Measurements from ENCODE around the gene NME8. TPM values are rescaled to one million over a fixed set of nuclear protein-coding genes. Genes with fewer than 3 reads are reported as not detected.
"Not testable (repeated sequence)": the region's sequence is repeated elsewhere in the genome, so short reads cannot be mapped to it uniquely, and the experiment has no call there.

The NME8 gene, protein sequence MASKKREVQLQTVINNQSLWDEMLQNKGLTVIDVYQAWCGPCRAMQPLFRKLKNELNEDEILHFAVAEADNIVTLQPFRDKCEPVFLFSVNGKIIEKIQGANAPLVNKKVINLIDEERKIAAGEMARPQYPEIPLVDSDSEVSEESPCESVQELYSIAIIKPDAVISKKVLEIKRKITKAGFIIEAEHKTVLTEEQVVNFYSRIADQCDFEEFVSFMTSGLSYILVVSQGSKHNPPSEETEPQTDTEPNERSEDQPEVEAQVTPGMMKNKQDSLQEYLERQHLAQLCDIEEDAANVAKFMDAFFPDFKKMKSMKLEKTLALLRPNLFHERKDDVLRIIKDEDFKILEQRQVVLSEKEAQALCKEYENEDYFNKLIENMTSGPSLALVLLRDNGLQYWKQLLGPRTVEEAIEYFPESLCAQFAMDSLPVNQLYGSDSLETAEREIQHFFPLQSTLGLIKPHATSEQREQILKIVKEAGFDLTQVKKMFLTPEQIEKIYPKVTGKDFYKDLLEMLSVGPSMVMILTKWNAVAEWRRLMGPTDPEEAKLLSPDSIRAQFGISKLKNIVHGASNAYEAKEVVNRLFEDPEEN
- not detected for polyA plus RNA-seq (2013, experiment 1 of 2)
- not detected for polyA plus RNA-seq (2013, experiment 2 of 2)

DNA sequence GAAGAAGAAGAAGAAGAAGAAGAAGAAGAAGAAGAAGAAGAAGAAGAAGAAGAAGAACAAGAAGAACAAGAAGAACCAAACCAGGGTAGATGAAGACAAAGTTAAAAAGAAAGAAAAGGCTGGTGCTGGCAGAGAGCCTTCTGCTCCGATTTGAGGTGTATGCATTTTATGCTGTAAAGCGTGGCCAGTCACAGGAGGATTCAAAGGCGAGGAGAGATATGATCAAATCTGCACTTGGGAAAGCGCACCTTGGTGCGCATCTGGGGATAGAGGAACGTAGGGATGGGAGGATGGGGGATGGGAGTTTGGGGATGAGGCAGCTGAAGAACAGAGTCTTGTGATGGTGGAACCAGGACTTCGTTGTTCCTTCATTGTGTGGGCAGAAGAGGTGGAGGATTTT lies at the start of gene NME8:
NME8 (plus strand) TSS at position 301 of the 400 bp plus-strand sequence. CDS start 1,670 bp downstream, outside the sequence.
- Histone ChIP-seq H2AFZ (ENCODE audit: low read depth, low read length) (no peak within 1 kb of the TSS), H4K8ac (ENCODE audit: low read length) (no peak within 1 kb of the TSS), H3K9me3 (ENCODE audit: control insufficient read depth, low read length) (no peaks in the 10 kb centered on the region), H3K18ac (ENCODE audit: low read depth in 1 of 2, low read length in 2 of 2) (no peak within 1 kb of the TSS), H4K91ac (ENCODE audit: low read length) (no peak within 1 kb of the TSS), H3K4me3 (ENCODE audit: insufficient read depth in 1 of 2, low read depth in 1 of 2, low read length in 2 of 2) (no peak within 1 kb of the TSS), H3K4me2 (ENCODE audit: low read length, poor library complexity, severe bottlenecking) (no peak within 1 kb of the TSS), H2BK12ac (ENCODE audit: low read length in 2 of 2) (no peak within 1 kb of the TSS), H3K27me3 (ENCODE audit: control insufficient read depth in 1 of 2, insufficient read depth in 1 of 2, low read length in 2 of 2) (no peaks in the 10 kb centered on the region), H3K27ac (ENCODE audit: low read length, poor library complexity, severe bottlenecking) (no peak within 1 kb of the TSS), H3K79me1 (replicated peaks; ENCODE audit: low read length, poor library complexity, severe bottlenecking) (no peaks in the 10 kb centered on the region), H2BK120ac (ENCODE audit: low read depth, low read length) (no peak within 1 kb of the TSS), H3K4ac (ENCODE audit: low read depth in 1 of 2, low read length in 2 of 2) (no peak within 1 kb of the TSS), H3K14ac (ENCODE audit: low read length in 2 of 2) (no peak within 1 kb of the TSS), H3K9ac (ENCODE audit: low read length) (no peak within 1 kb of the TSS), H3K23ac (ENCODE audit: low read length in 2 of 2) (no peak within 1 kb of the TSS), H2AK5ac (ENCODE audit: low read length, severe bottlenecking) (no peak within 1 kb of the TSS), H3K4me1 (ENCODE audit: control insufficient read depth, insufficient read depth, low read depth, low read length) (no peaks in the 10 kb centered on the region), H2BK15ac (ENCODE audit: low read depth, poor library complexity, severe bottlenecking) (no peak within 1 kb of the TSS), H3K36me3 (ENCODE audit: control insufficient read depth in 1 of 2, insufficient read depth in 2 of 2, low read depth in 1 of 2, low read length in 2 of 2) (no peaks in the 10 kb centered on the region), H2BK5ac (ENCODE audit: low read depth, low read length, poor library complexity, severe bottlenecking) (no peak within 1 kb of the TSS)
- WGBS = 72% methylated on average over 7 of the region's 7 CpGs
- no peak for DNase-seq

DNA sequence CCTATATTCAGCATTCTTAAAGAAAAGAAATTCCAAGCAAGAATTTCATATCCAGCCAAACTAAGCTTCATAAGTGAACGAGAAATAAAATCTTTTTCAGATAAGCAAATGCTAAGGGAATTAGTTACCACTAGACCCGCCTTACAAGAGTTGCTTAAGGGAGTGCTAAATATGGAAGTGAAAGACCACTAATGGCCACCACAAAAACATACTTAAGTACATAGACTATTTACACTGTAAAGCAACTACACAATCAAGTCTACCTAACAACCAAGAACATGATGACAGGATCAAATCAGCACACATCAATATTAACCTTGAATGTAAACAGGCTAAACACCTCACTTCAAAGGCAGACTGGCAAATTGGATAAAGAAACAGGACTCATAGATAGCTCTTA lies 42.2 kb upstream of the NME8 start:
- Histone ChIP-seq H3K4me2 (ENCODE audit: low read length, poor library complexity, severe bottlenecking) (no peak overlapping the region), H3K14ac (ENCODE audit: low read length in 2 of 2) (no peak overlapping the region), H2AFZ (ENCODE audit: low read depth, low read length) (no peak overlapping the region), H2BK5ac (ENCODE audit: low read depth, low read length, poor library complexity, severe bottlenecking) (no peak overlapping the region), H2AK5ac (ENCODE audit: low read length, severe bottlenecking) (no peak overlapping the region), H3K4me3 (ENCODE audit: insufficient read depth in 1 of 2, low read depth in 1 of 2, low read length in 2 of 2) (no peak overlapping the region), H3K23ac (ENCODE audit: low read length in 2 of 2) (no peak overlapping the region), H3K27ac (ENCODE audit: low read length, poor library complexity, severe bottlenecking) (no peak overlapping the region), H3K79me1 (replicated peaks; ENCODE audit: low read length, poor library complexity, severe bottlenecking) (no peaks in the 10 kb centered on the region), H3K4me1 (ENCODE audit: control insufficient read depth, insufficient read depth, low read depth, low read length) (no peaks in the 10 kb centered on the region), H2BK120ac (ENCODE audit: low read depth, low read length) (no peak overlapping the region), H2BK12ac (ENCODE audit: low read length in 2 of 2) (no peak overlapping the region), H4K8ac (ENCODE audit: low read length) (no peak overlapping the region), H3K18ac (ENCODE audit: low read depth in 1 of 2, low read length in 2 of 2) (no peak overlapping the region), H3K27me3 (ENCODE audit: control insufficient read depth in 1 of 2, insufficient read depth in 1 of 2, low read length in 2 of 2) (no peaks in the 10 kb centered on the region), H4K91ac (ENCODE audit: low read length) (no peak overlapping the region), H3K36me3 (ENCODE audit: control insufficient read depth in 1 of 2, insufficient read depth in 2 of 2, low read depth in 1 of 2, low read length in 2 of 2) (no peaks in the 10 kb centered on the region), H2BK15ac (ENCODE audit: low read depth, poor library complexity, severe bottlenecking) (no peak overlapping the region), H3K9me3 (ENCODE audit: control insufficient read depth, low read length) (no peaks in the 10 kb centered on the region), H3K9ac (ENCODE audit: low read length) (no peak overlapping the region), H3K4ac (ENCODE audit: low read depth in 1 of 2, low read length in 2 of 2) (no peak overlapping the region)
- no peak for DNase-seq
- WGBS = 83% methylated on average over 1 of the region's 2 CpGs

DNA sequence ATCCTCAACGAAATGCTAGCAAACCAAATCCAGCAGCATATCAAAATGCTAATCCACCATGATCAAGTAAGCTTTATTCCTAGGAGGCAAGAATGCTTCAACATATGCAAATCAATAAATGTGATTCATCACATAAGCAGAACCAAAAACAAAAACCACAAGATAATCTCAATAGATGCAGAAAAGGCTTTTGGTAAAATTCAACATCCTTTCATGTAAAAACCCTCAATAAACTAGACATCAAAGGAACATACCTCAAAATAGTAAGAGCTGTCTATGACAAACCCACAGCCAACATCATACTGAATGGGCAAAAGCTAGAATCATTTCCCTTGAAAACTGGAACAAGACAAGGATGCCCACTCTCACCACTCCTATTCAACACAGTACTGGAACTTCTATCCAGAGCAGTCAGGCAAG lies 36.2 kb upstream of the NME8 start:
- H3K9me3 ChIP-seq (ENCODE audit: control insufficient read depth, low read length); H3K23ac ChIP-seq (ENCODE audit: low read length in 2 of 2); H2BK5ac ChIP-seq (ENCODE audit: low read depth, low read length, poor library complexity, severe bottlenecking); H3K36me3 ChIP-seq (ENCODE audit: control insufficient read depth in 1 of 2, insufficient read depth in 2 of 2, low read depth in 1 of 2, low read length in 2 of 2); DNase-seq; H2BK15ac ChIP-seq (ENCODE audit: low read depth, poor library complexity, severe bottlenecking); H2BK12ac ChIP-seq (ENCODE audit: low read length in 2 of 2); H3K4me1 ChIP-seq (ENCODE audit: control insufficient read depth, insufficient read depth, low read depth, low read length); H3K9ac ChIP-seq (ENCODE audit: low read length); H3K4ac ChIP-seq (ENCODE audit: low read depth in 1 of 2, low read length in 2 of 2); H3K79me1 ChIP-seq (replicated peaks; ENCODE audit: low read length, poor library complexity, severe bottlenecking); H2BK120ac ChIP-seq (ENCODE audit: low read depth, low read length); H3K27me3 ChIP-seq (ENCODE audit: control insufficient read depth in 1 of 2, insufficient read depth in 1 of 2, low read length in 2 of 2); H2AFZ ChIP-seq (ENCODE audit: low read depth, low read length); H3K14ac ChIP-seq (ENCODE audit: low read length in 2 of 2); H4K8ac ChIP-seq (ENCODE audit: low read length); H4K91ac ChIP-seq (ENCODE audit: low read length); H3K18ac ChIP-seq (ENCODE audit: low read depth in 1 of 2, low read length in 2 of 2); H3K4me2 ChIP-seq (ENCODE audit: low read length, poor library complexity, severe bottlenecking); H3K4me3 ChIP-seq (ENCODE audit: insufficient read depth in 1 of 2, low read depth in 1 of 2, low read length in 2 of 2); H2AK5ac ChIP-seq (ENCODE audit: low read length, severe bottlenecking); H3K27ac ChIP-seq (ENCODE audit: low read length, poor library complexity, severe bottlenecking): not testable (repeated sequence)
- WGBS = 33% methylated on average over 1 of the region's 1 CpG

DNA sequence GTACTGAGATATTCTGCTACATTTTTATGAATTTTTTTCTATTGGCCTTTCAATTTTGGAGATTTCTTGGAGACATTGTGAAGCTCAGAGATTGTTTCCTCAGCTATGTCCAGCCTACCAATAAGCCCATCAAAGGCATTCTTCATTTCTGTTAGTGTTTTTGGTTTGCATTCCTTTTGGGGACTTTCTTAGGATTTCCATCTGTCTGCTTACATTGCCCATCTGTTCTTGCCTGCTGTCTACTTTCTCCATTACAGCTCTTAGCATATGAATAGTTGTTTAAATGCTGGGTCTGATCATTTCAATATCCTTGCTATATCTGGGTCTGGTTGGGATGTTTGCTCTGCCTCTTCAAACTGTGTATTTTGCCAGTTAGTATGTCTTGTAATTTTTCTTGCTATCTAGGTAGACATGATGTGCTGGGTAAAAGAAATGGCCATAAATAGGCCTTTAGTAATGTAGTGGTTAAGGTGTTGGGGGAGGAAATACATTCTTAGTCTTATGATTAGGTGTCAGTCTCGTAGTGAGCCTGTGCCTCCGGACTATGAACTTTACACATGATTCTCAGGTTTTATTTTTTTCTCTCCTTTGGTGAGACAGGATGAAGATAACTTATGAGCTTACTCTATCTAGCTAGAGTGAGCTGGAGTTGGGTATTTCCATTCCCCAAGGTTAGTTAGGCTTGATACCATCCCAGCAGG lies 32.6 kb upstream of the NME8 start:
- Histone ChIP-seq H3K18ac (ENCODE audit: low read depth in 1 of 2, low read length in 2 of 2) (no peak overlapping the region), H3K4me1 (ENCODE audit: control insufficient read depth, insufficient read depth, low read depth, low read length) (no peaks in the 10 kb centered on the region), H3K36me3 (ENCODE audit: control insufficient read depth in 1 of 2, insufficient read depth in 2 of 2, low read depth in 1 of 2, low read length in 2 of 2) (no peaks in the 10 kb centered on the region), H3K23ac (ENCODE audit: low read length in 2 of 2) (no peak overlapping the region), H3K4me2 (ENCODE audit: low read length, poor library complexity, severe bottlenecking) (no peak overlapping the region), H3K9ac (ENCODE audit: low read length) (no peak overlapping the region), H4K8ac (ENCODE audit: low read length) (no peak overlapping the region), H3K14ac (ENCODE audit: low read length in 2 of 2) (no peak overlapping the region), H4K91ac (ENCODE audit: low read length) (no peak overlapping the region), H3K9me3 (ENCODE audit: control insufficient read depth, low read length) (no peaks in the 10 kb centered on the region), H2BK120ac (ENCODE audit: low read depth, low read length) (no peak overlapping the region), H3K79me1 (replicated peaks; ENCODE audit: low read length, poor library complexity, severe bottlenecking) (no peaks in the 10 kb centered on the region), H2BK12ac (ENCODE audit: low read length in 2 of 2) (no peak overlapping the region), H2AK5ac (ENCODE audit: low read length, severe bottlenecking) (no peak overlapping the region), H3K27ac (ENCODE audit: low read length, poor library complexity, severe bottlenecking) (no peak overlapping the region), H2BK15ac (ENCODE audit: low read depth, poor library complexity, severe bottlenecking) (no peak overlapping the region), H2AFZ (ENCODE audit: low read depth, low read length) (no peak overlapping the region), H3K4me3 (ENCODE audit: insufficient read depth in 1 of 2, low read depth in 1 of 2, low read length in 2 of 2) (no peak overlapping the region), H2BK5ac (ENCODE audit: low read depth, low read length, poor library complexity, severe bottlenecking) (no peak overlapping the region), H3K27me3 (ENCODE audit: control insufficient read depth in 1 of 2, insufficient read depth in 1 of 2, low read length in 2 of 2) (no peaks in the 10 kb centered on the region), H3K4ac (ENCODE audit: low read depth in 1 of 2, low read length in 2 of 2) (no peak overlapping the region)
- no peak for DNase-seq
- 58% methylated on average over 2 of the region's 2 CpGs for WGBS
